Nephron progenitor cell (in vitro differentiated cells): ENCODE data around the gene C3orf80.

Source experiments
- DNase-seq: peaks from one replicate; pipeline ENCODE4 v3.0.0; 2021
- H3K27ac Mint-ChIP-seq: 2 replicates; pipeline ENCODE4 v1.8.0; 2021; ENCODE audit warnings: mild to moderate bottlenecking, moderate library complexity, mixed read lengths
- H3K27me3 Mint-ChIP-seq: 2 replicates; pipeline ENCODE4 v1.8.0; 2021; ENCODE audit warnings: mild to moderate bottlenecking, low read depth, mixed read lengths; ENCODE audit not compliant: poor library complexity
- H3K36me3 Mint-ChIP-seq: 2 replicates; pipeline ENCODE4 v1.8.0; 2021; ENCODE audit warnings: low read depth, mixed read lengths
- H3K4me1 Mint-ChIP-seq: 2 replicates; pipeline ENCODE4 v1.8.0; 2021; ENCODE audit warnings: mixed read lengths
- H3K4me3 Mint-ChIP-seq: 2 replicates; pipeline ENCODE4 v1.8.0; 2021; ENCODE audit warnings: mild to moderate bottlenecking, moderate library complexity, mixed read lengths
- H3K9me3 Mint-ChIP-seq: 2 replicates; pipeline ENCODE4 v1.8.0; 2021; ENCODE audit warnings: mild to moderate bottlenecking, moderate library complexity, mixed read lengths
- TF ChIP-seq, protein P1 (sequence below): fragments of 200-600 bp; sonication (generic); IDR thresholded peaks from 2 replicates; pipeline ENCODE4 v1.5.0; 2021; ENCODE audit warnings: antibody characterized with exemption

The C3orf80 gene

DNA sequence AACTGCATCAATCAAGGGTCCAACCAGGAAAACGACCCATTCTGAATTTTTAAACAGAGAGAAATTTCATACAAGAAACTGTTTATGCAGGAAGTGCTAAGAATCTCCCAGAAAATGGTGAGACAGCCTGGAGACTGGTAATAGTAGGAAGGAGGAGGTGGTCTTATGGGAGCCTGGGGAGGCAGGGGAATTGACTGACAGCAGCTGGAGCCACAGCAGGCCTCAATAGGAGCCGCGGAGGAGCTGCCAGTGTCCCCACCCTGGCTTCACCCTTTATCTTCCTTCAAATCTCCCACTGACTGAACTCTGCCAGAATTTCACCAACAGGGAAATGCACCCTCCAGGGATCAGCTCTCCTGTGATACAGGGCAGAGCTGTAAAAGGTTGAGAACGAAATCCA lies 7.5 kb upstream of the C3orf80 start:
- Mint-ChIP-seq H3K27me3 (peaks cover 16% of the 10 kb centered on the region), H3K4me1 (peaks cover 10% of the 10 kb centered on the region), H3K36me3 (no peaks in the 10 kb centered on the region), H3K27ac (no peak overlapping the region), H3K9me3 (no peaks in the 10 kb centered on the region), H3K4me3 (no peak overlapping the region)
- no peak for DNase-seq
- TF ChIP-seq, protein P1, sequence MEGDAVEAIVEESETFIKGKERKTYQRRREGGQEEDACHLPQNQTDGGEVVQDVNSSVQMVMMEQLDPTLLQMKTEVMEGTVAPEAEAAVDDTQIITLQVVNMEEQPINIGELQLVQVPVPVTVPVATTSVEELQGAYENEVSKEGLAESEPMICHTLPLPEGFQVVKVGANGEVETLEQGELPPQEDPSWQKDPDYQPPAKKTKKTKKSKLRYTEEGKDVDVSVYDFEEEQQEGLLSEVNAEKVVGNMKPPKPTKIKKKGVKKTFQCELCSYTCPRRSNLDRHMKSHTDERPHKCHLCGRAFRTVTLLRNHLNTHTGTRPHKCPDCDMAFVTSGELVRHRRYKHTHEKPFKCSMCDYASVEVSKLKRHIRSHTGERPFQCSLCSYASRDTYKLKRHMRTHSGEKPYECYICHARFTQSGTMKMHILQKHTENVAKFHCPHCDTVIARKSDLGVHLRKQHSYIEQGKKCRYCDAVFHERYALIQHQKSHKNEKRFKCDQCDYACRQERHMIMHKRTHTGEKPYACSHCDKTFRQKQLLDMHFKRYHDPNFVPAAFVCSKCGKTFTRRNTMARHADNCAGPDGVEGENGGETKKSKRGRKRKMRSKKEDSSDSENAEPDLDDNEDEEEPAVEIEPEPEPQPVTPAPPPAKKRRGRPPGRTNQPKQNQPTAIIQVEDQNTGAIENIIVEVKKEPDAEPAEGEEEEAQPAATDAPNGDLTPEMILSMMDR: no peak

DNA sequence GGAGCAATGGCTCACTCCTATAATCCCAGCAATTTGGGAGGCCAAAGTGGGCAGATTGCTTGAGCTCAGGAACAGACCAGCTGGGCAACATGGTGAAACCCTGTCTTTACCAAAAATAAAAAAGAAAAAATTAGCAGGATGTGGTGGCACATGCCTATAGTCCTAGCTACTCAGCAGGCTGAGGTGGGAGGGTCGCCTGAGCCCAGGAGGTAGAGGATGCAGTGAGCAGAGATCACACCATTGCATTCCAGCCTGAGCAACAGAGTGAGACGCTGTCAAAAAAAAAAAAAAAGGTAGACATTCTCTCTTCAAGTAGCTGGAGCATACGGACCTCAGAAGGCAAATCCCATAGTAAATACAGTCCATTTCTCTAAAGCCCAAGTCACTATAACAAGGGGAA lies 7.1 kb upstream of the C3orf80 start:
- H3K9me3 Mint-ChIP-seq: no peaks in the 10 kb centered on the region
- DNase-seq: no peak
- TF ChIP-seq, protein P1: no peak
- peaks cover 21% of the 10 kb centered on the region for H3K27me3 Mint-ChIP-seq
- H3K4me3 Mint-ChIP-seq: no peak overlapping the region
- no peaks in the 10 kb centered on the region for H3K36me3 Mint-ChIP-seq
- peaks cover 10% of the 10 kb centered on the region for H3K4me1 Mint-ChIP-seq
- no peak overlapping the region for H3K27ac Mint-ChIP-seq

DNA sequence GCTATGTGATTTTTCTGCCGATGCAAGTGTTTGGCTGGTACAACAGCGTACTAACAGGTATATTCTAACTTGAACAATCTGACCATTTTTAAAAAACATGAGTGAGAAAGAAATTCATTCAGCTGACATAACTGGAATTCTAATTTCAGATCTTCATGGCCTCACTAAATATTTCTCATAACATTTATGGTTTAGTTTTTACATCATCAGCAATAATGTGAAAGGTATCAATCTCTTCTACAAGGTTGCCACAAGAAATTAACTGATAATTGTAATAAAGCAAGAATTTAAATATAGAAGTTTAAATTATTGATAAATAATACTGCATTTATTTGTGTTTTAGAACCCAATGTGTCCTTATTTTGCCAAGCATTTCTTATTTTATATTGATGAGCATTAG lies 5.2 kb upstream of the C3orf80 start:
- peaks cover 38% of the 10 kb centered on the region for H3K27me3 Mint-ChIP-seq
- no peaks in the 10 kb centered on the region for H3K36me3 Mint-ChIP-seq

DNA sequence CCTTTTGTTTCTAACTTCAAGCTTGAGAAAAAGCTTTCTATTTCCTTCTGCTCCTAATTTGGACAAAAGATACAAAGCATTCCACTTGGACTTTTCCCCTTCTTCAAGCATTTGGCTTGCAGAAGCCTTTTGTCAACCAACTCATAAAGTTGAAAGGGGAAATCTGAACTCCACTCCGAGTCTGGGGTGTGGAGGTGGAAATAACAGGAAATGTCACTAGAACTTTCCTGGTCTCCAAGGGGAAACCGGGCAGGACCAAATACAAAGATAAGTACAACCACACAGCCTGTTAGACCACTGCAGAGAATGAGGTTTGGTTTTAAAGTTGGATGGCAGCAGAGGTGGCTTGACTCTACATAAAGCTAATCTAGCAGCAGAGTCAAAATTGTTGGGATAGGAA lies 4.2 kb upstream of the C3orf80 start:
- peaks cover 21% of the 10 kb centered on the region for H3K4me1 Mint-ChIP-seq
- DNase-seq: no peak
- H3K27me3 Mint-ChIP-seq: peaks cover 40% of the 10 kb centered on the region

More for the DNA sequence above, 5.2 kb upstream of the C3orf80 start:
- no peak overlapping the region for H3K27ac Mint-ChIP-seq
- no peak for DNase-seq
- peaks cover 20% of the 10 kb centered on the region for H3K4me1 Mint-ChIP-seq
- no peaks in the 10 kb centered on the region for H3K9me3 Mint-ChIP-seq
- H3K4me3 Mint-ChIP-seq: no peak overlapping the region
- TF ChIP-seq, protein P1: no peak

DNA sequence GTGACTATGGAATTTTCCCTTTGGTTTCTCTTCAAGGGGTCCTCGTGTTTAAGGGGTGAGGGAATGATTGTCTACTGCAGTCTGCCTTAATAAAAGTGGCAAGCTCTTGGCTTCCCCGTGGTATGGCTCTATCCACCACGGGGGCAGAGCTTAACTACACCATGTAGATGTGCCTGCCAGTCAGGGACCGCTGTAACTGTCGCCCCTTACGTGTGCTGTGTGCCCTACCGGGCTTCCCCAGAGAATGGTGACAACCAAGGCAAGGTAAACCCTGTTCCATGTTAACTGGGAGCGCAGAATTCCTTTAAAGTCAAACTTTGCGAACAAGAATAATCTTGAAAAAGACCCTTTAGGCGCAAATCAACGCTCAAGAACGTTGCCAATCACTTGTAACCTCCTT lies 966 bp upstream of the C3orf80 start:
- peak; percentile 3 for DNase-seq
- TF ChIP-seq, protein P1: no peak
- no peaks in the 10 kb centered on the region for H3K9me3 Mint-ChIP-seq
- peaks cover 64% of the 10 kb centered on the region for H3K27me3 Mint-ChIP-seq
- no peak overlapping the region for H3K27ac Mint-ChIP-seq
- H3K4me1 Mint-ChIP-seq: peaks cover 19% of the 10 kb centered on the region
- H3K36me3 Mint-ChIP-seq: no peaks in the 10 kb centered on the region
- H3K4me3 Mint-ChIP-seq: peak overlapping the region; percentile 84

More for the DNA sequence above, 4.2 kb upstream of the C3orf80 start:
- Mint-ChIP-seq H3K36me3 (no peaks in the 10 kb centered on the region), H3K27ac (no peak overlapping the region), H3K9me3 (no peaks in the 10 kb centered on the region), H3K4me3 (no peak overlapping the region)
- TF ChIP-seq, protein P1: no peak

DNA sequence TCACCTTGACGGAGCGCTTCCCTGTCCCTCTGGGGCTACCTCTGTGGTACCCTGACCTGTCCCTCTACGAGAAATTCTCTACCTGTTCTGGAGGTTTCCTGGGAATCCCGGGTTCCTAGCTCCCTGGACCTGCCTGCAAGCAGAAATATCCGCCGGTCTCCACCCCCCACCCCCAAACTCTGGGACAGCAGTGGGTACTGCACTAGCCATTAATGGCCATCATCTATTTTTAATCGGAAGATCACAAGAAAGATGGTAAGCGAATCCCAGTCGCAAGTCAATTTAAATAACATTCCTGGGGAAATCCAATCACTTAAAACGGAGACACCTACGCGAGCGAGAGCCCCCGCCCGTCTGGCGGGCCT lies 429 bp upstream of the C3orf80 start:
- peak overlapping the region; percentile 84 for H3K4me3 Mint-ChIP-seq
- DNase-seq: no peak
- H3K27ac Mint-ChIP-seq: no peak overlapping the region
- peaks cover 67% of the 10 kb centered on the region for H3K27me3 Mint-ChIP-seq
- no peaks in the 10 kb centered on the region for H3K9me3 Mint-ChIP-seq
- H3K36me3 Mint-ChIP-seq: no peaks in the 10 kb centered on the region
- H3K4me1 Mint-ChIP-seq: peaks cover 19% of the 10 kb centered on the region
- TF ChIP-seq, protein P1: no peak
